ENCODE measurements around the gene ZFR2. TPM values are rescaled to one million over a fixed set of nuclear protein-coding genes. Genes with fewer than 3 reads are reported as not detected.
"Not testable (repeated sequence)": the region's sequence is repeated elsewhere in the genome, so short reads cannot be mapped to it uniquely, and the experiment has no call there.

ZFR2 gene
- polyA plus RNA-seq, 3 donors: 1.9 to 3.4 (median 2.2) TPM

DNA sequence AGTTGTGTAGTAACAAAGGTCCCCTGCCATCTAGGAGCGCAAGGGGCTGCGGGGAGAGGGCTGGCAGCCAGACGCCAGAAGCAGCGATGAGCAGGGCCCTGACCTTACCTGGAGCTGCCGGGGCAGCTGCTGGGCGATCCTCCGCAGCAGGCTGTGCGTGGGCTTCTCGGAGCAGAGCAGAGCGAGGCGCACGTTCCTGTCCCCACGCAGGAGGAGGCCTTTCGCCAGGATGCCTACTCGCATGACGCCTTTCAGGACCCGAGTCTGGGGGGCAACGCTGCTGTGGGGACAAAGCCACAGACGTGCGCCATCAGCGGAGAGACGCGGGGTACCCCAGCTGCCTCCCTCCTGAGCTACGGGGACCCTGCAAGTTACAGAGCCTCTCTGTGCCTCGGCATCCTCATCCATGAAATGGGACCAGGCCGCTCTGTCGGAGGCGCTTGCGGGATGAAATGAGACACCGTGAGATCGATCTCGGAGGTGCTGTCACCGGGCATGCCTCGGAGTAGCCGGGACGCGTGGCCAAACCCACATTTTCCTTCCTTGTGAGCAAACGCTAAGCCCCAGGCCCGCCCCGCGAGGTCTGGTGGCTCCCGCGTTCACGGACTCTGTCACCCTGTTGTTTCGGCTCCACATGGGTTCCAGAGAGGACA is 52.1 kb downstream of the ZFR2 start:
- DNase-seq: no peak

DNA sequence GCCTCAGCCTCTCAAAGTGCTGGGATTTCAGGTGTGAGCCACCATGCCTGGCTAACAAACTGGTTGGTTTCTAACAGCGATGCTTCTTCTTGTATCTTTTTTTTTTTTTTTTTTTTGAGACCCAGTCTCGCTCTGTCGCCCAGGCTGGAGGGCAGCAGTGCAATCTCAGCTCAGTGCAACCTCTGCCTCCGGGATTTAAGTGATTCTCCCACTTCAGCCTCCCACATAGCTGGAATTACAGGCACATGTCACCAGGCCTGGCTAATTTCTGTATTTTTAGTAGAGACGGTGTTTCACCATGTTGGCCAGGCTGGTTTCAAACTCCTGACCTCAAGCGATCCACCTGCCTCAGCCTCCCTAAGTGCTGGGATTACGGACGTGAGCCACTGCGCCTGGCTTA is 52.7 kb downstream of the ZFR2 start:
- DNase-seq: not testable (repeated sequence)

DNA sequence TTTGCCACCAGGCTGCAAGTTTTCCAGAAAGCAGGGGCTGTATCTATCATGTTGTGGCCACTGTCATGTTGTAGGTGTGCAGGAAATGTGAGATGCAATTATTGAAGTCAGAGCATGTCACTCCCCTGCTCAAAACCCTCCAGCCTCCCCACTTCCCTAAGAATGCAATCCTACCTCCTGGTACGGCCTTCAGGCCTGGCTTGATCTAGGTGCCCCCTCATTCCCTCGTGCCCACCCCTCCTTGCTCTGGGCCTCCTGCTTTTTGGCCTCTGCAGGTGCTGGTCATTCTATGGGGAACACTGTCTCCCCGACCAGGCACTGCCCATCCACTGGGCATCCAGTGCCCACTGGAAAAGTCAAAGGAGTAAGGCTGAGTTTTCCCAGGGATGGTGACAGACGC is 54.2 kb downstream of the ZFR2 start:
- DNase-seq: no peak

DNA sequence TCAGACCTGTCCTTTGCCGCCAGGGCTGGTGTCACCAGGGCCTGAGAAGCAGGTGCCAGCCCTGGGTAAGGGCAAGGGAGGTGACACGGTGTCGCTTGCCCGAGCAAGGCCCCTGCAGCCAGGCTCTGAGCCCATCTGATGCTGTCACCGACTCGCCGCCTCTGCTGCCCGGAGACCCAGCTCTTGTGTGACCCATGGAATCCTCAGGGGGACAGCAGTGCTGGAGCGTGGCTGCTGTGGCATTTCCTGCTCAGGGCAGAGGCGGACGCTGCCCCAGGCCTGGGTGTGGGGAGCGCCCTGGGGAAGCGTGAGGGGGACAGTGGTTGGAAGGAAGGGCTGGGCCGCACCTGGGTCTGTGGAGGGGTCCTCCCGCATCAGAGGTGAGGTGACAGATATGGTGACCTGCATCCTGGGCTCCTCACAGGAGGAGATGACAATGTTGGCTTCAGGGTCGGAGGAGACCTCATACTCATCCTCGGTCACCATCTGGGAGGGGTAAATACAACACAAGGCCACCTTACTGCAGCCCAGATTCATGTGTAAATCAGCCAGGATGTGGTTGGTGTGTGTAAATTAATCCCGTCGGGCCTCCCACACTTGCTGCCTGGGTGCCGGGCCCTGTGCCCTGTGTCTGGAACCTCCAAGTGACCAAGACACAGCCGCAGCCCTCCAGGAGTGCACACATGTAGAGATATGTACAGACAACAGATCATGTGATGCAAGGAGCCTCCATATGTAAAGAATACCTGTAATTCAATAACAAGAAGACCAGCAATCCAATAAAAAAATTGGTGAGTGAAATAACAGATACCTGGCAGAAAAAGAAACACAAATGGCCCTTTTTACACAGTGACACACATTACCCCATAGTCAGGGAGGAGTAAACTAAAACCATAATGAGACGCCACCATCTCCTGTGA is 55.1 kb downstream of the ZFR2 start:
- no peak for DNase-seq

DNA sequence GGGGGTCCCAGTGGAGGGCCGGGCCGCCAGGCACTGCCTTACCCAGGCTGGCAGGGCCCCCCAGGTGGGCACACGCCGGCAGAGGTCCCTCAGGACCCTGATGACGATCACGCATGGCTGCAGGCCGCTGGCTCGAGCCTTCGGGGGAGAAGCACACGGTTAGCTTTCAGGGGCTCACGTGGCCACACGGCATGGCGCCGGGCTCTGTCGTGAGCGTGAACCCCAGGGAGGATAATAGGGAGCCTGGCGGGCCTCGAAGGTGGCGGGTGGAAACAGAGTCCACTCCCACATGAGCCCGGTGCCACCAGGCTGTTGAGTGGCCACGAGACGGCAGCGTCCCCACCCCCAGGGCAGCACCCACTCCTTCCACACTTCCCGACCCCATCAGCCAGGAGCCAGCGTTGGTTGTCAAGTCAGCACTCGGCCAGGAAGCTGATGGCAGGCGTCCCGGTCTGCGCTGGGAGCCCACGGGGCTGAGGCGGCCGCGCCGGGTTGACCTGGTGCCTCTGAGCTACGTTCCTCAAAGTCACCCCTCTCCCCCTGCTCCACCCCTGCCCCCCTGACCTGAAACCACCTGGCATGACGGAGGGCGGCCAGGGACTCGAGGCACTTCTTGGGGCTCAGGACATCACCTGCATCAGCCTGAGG is 58.0 kb downstream of the ZFR2 start:
- DNase-seq: no peak

DNA sequence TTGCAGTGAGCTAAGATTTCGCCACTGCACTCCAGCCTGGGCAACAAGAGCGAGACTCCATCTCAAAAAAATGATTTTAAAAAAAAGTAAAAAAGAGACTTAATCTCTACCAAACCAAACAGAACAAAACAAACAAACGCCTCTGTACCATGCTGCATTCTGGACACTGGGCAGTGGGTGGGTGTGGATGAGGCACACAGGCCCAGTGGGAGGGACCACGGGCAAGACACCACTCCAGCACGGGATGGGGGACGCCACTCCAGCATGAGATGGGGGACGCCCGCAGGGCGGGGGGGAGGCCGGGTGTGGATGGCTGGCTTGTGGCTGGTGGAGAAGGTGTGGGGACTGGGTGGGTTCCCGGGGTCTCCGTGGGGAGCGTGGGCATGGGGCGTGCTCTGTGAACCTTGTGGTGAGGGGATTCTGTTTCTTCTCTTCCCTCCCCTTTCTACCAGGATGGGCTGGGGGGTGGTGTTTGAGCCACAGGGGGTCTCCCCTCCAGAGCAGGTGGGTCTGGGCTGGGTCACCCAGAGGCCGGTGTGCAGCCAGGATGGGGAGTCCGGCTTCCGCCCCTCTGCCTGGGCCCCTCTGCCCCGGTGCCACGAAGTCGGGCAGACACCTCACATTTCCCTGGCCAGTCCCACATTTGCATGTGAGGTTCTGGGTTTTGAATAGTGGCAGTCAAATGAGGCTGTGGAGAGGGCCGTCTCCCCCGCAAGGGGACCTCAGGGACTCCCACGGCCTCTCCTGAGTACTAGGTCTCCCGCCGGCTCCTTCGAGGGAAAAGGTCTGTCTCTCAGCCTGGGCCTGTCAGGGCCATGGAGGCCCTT is 58.7 kb downstream of the ZFR2 start:
- DNase-seq: no peak

GRCh38 chr19:3808420-3809143 is 60.3 kb downstream of the ZFR2 start:
- DNase-seq: no peak

DNA sequence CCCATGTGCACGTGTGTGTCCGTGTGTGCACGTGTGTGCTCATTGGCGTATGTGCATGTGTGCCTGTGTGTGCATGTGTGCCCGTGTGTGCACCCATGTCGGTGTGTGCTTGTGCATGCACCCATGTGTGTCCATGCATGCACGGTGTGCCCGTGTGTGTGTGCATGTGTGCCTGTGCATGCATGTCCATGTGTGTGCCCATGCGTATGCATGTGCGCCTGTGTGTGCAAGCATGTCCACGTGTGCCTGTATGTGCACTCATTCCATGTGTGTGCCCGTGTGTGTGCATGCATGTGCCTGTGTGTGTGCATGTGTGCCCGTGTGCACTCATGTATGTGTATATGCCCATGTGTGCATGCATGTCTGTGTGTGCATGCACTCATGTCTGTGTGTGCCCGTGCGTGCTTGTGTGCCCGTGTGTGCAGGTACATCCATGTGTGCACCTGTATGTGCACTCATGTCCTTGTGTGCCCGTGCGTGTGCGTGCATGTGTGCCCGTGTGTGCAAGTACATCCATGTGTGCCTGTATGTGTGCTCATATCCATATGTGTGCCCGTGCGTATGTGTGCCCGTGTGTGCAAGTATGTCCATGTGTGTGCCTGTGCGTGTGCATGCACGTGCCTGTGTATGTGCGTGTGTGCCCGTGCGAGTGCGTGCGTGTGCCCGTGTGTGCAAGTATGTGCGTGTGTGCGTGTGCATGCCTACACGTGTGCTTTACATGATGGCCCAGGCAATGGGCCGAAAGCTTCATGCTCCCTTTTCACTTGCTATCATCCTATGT is 61.1 kb downstream of the ZFR2 start:
- DNase-seq: no peak

- DNase-seq: no peak
Observed at GRCh38 chr19:3807131-3807480, 61.7 kb downstream of the ZFR2 start.

DNA sequence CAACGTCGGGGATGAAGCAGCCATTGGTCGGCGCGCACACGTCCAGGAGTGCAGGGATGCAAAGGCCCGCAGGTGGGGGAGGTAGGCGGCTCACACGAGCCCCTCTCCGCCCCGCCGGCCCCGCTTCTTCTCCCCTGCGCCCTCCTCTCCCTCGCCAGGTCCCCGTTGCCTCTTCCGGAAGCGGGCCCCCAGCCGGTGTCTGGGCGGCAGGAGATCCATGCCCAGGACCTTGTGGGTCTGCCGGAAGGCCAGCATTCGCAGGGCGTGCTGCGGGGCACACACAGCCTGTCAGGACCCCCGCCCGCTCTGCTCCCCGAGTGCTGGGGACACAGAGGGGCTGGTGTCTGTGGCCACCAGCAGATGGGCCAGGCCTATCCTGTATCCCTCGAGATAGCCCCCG is 63.0 kb downstream of the ZFR2 start:
- DNase-seq: no peak

DNA sequence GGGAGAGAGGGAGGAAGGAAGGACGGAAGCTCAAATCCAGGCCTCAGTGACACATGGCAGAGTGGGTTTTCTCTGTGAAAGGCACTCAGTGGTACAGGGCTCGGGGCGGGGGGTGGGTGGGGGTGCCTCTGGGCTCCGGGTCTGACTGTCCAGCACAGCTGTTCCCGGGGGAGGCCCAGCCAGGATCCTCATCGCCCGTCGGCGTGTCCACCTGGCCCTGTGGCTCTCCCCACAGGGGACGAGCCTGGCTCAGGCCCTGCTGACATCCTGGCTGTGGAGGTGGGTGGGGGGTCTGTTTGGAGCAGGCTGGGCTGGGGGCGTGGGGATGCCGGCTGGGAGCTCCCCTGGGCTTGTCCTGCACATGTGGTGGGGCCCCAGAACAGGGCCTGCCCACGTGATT is 64.4 kb downstream of the ZFR2 start:
- DNase-seq: no peak

DNA sequence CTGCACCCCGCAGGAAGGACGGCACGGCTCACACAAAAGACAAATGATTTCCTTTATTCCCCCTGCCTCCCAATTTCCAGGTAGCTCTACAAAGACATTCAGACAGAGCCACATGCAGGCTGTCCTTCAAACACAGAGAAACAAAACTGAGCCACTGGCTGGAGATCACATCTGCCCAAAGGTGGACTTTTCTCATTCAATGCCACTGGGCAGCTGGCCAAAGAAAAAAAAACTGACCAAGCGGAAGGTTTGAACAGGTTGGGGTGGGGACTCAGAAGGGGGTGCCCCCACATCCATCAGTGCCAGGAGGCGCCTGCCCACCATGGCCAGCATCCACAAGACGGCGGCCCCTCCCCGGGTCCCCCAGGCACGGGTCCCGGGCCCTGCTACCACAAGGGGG is 64.9 kb downstream of the ZFR2 start:
- DNase-seq: no peak

GRCh38 chr19:3803114-3803888 is 65.5 kb downstream of the ZFR2 start:
- no peak for DNase-seq

GRCh38 chr19:3801412-3802096 is 67.3 kb downstream of the ZFR2 start:
- DNase-seq: no peak

DNA sequence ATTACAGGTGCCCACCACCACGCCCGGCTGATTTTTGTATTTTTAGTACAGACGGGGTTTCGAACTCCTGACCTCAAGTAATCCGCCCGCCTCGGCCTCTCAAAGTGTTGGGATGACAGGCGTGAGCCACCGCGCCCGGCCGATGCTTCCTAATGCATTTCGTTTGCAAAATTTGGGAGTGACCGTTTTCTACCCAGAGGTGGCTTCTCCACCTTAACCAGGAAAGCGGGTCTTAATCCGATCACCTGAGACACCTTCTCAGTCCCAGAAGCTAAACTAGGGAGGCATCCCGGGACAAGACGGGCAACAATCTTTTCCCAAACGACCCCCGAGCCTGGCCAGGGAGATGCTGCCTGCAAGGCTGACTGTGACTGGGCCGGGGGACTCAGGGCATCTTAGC is 67.8 kb downstream of the ZFR2 start:
- no peak for DNase-seq

GRCh38 chr19:3798137-3798536 is 70.7 kb downstream of the ZFR2 start:
- no peak for DNase-seq

DNA sequence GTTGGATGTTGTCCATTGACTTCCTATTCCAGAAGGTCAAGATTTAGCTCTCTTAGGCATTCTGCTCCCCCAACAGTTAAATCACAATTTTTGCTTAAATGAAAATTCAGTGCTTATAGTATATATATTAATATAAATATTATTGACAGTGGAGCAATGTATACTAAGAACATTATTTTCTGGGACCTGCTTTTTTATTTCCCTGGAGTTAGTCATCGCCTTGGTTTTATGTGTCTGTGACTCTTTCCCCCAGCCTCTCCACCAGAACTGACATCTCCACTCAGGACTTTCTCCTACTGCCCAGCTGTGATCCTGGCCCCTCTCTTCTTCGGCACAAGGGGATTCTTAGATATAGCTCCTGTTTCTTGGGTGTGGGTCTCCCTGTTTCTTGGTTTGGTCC is 72.5 kb downstream of the ZFR2 start:
- DNase-seq: no peak

GRCh38 chr19:3793799-3794198 is 75.0 kb downstream of the ZFR2 start:
- no peak for DNase-seq

- no peak for DNase-seq
Observed at GRCh38 chr19:3792114-3792513, 76.7 kb downstream of the ZFR2 start.

Measured in renal pelvis (tissue), 4 donors.